WTC11 (cell line): ENCODE data around the gene COMMD10. TPM values are rescaled to one million over a fixed set of nuclear protein-coding genes. Genes with fewer than 3 reads are reported as not detected.

Experiments
- ATAC-seq: fragments of 200-7000 bp; cut with Tn5 transposase; 2 replicates; pipeline ENCODE4 v1.10.0; 2021; ENCODE audit warnings: mild to moderate bottlenecking, moderate library complexity
- CTCF ChIA-PET: fragments of 300-600 bp; sonication (Branson Sonifier 250); formaldehyde crosslinking; loops from one replicate; lab custom pipeline; 2021; ENCODE audit warnings: antibody characterized with exemption; lab: Charles Lee
- POLR2A ChIA-PET: fragments of 350-600 bp; sonication (Branson Sonifier 250); formaldehyde crosslinking; loops from one replicate; lab custom pipeline; 2021; ENCODE audit warnings: antibody characterized with exemption; lab: Charles Lee
- DNase-seq: peaks from one replicate; pipeline ENCODE4 v3.0.0; 2021; ENCODE audit warnings: low spot score
- H3K27ac Mint-ChIP-seq: 2 replicates; pipeline ENCODE4 v1.8.0; 2021; ENCODE audit warnings: mixed read lengths
- H3K27me3 Mint-ChIP-seq: 2 replicates; pipeline ENCODE4 v1.8.0; 2021; ENCODE audit warnings: low read depth, mild to moderate bottlenecking, moderate library complexity, mixed read lengths
- H3K36me3 Mint-ChIP-seq: 2 replicates; pipeline ENCODE4 v1.8.0; 2021; ENCODE audit warnings: mixed read lengths
- H3K4me1 Mint-ChIP-seq: 2 replicates; pipeline ENCODE4 v1.8.0; 2022; ENCODE audit warnings: mixed read lengths
- H3K4me3 Mint-ChIP-seq: 2 replicates; pipeline ENCODE4 v1.8.0; 2021; ENCODE audit warnings: mild to moderate bottlenecking, moderate library complexity, mixed read lengths
- H3K9me3 Mint-ChIP-seq: 2 replicates; pipeline ENCODE4 v1.8.0; 2021; ENCODE audit warnings: mixed read lengths
- CREM ChIP-seq: sonication (generic); formaldehyde crosslinking; IDR thresholded peaks from 2 replicates; pipeline ENCODE4 v1.8.1; 2022; ENCODE audit warnings: mild to moderate bottlenecking, missing genetic modification reagents, moderate library complexity
- HMGA2 ChIP-seq: fragments of 250-450 bp; sonication (Bioruptor Pico); IDR thresholded peaks from 2 replicates; pipeline ENCODE4 v1.4.0; 2021; ENCODE audit warnings: mild to moderate bottlenecking, moderate library complexity
- JAZF1 ChIP-seq: fragments of 250-450 bp; sonication (Bioruptor Pico); IDR thresholded peaks from 2 replicates; pipeline ENCODE4 v1.9.0; 2021; ENCODE audit warnings: moderate library complexity, mild to moderate bottlenecking, inconsistent platforms
- JUN ChIP-seq: sonication (generic); formaldehyde crosslinking; IDR thresholded peaks from 2 replicates; pipeline ENCODE4 v1.8.0; 2023; ENCODE audit warnings: mild to moderate bottlenecking, missing genetic modification reagents
- MYBL2 ChIP-seq: sonication (generic); formaldehyde crosslinking; IDR thresholded peaks from 2 replicates; pipeline ENCODE4 v1.8.1; 2023; ENCODE audit warnings: mild to moderate bottlenecking, moderate library complexity, missing genetic modification reagents
- NFE2L1 ChIP-seq: sonication (generic); formaldehyde crosslinking; IDR thresholded peaks from 2 replicates; pipeline ENCODE4 v1.8.1; 2023; ENCODE audit warnings: missing genetic modification reagents
- NR3C1 ChIP-seq: sonication (generic); formaldehyde crosslinking; conservative IDR thresholded peaks from 2 replicates; pipeline ENCODE4 v1.8.1; 2023; ENCODE audit warnings: low read depth, mild to moderate bottlenecking, missing genetic modification reagents
- OVOL2 ChIP-seq: fragments of 250-450 bp; sonication (Bioruptor Pico); IDR thresholded peaks from 2 replicates; pipeline ENCODE4 v1.9.0; 2021; ENCODE audit warnings: mild to moderate bottlenecking, borderline replicate concordance
- RELA ChIP-seq: sonication (generic); formaldehyde crosslinking; IDR thresholded peaks from 2 replicates; pipeline ENCODE4 v1.8.1; 2022; ENCODE audit warnings: missing genetic modification reagents, mild to moderate bottlenecking, borderline replicate concordance
- ZNF232 ChIP-seq: sonication (generic); formaldehyde crosslinking; IDR thresholded peaks from 2 replicates; pipeline ENCODE4 v1.8.0; 2022; ENCODE audit warnings: mild to moderate bottlenecking, missing genetic modification reagents
- ZNF423 ChIP-seq: fragments of 250-450 bp; sonication (Bioruptor Pico); IDR thresholded peaks from 2 replicates; pipeline ENCODE4 v2.1.2; 2022; ENCODE audit warnings: mild to moderate bottlenecking, moderate library complexity
- total RNA-seq: library from RNA; stranded (reverse); gene quantifications from 3 replicates; pipeline ENCODE4 v1.2.3, GENCODE V29; 2021
- TF ChIP-seq, protein P1 (sequence below): sonication (generic); formaldehyde crosslinking; IDR thresholded peaks from 2 replicates; pipeline ENCODE4 v1.8.1; 2023; ENCODE audit warnings: mild to moderate bottlenecking, missing genetic modification reagents
- TF ChIP-seq, protein P2 (sequence below): sonication (generic); formaldehyde crosslinking; IDR thresholded peaks from 2 replicates; pipeline ENCODE4 v1.8.1; 2023; ENCODE audit warnings: mild to moderate bottlenecking, missing genetic modification reagents, borderline replicate concordance
- TF ChIP-seq, protein P3 (sequence below): fragments of 250-450 bp; sonication (Bioruptor Pico); IDR thresholded peaks from 2 replicates; pipeline ENCODE4 v1.9.0; 2021; ENCODE audit warnings: mild to moderate bottlenecking, borderline replicate concordance
- TF ChIP-seq, protein P4 (sequence below): sonication (generic); formaldehyde crosslinking; IDR thresholded peaks from 2 replicates; pipeline ENCODE4 v1.8.0; 2022; ENCODE audit warnings: mild to moderate bottlenecking, missing genetic modification reagents
- TF ChIP-seq, protein P5 (sequence below): sonication (generic); formaldehyde crosslinking; IDR thresholded peaks from 2 replicates; pipeline ENCODE4 v1.8.0; 2022; ENCODE audit warnings: mild to moderate bottlenecking, missing genetic modification reagents
- TF ChIP-seq, protein P6 (sequence below): sonication (generic); formaldehyde crosslinking; IDR thresholded peaks from 2 replicates; pipeline ENCODE4 v1.8.0; 2023; ENCODE audit warnings: mild to moderate bottlenecking, missing genetic modification reagents
- TF ChIP-seq, protein P7 (sequence below): sonication (generic); formaldehyde crosslinking; IDR thresholded peaks from 2 replicates; pipeline ENCODE4 v1.8.0; 2023; ENCODE audit warnings: missing genetic modification reagents

Gene COMMD10
- total RNA-seq, 1 experiment from 2014 or later = 34.5 TPM

DNA sequence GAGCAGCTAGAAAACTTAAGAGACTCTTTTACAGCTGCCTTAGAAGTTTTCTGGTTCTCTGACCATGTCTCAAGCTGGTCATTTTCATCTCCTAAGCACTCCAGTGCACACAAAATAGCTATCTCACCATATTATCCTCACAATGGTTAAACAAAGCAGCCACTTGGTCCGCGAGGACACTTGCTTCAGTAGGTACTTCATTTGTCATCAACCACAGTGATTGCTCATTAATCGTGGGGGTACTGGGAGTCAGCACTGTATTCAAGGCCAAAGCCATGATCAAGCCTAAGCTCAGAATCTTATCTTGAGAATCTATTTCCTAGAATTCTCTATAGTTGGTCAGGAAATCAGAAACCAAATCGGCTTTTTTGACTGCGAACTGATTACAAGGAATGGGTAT lies 49.7 kb upstream of the COMMD10 start:
- Mint-ChIP-seq H3K9me3 (no peaks in the 10 kb centered on the region), H3K27ac (no peak overlapping the region), H3K4me3 (no peak overlapping the region), H3K4me1 (peaks cover 30% of the 10 kb centered on the region), H3K27me3 (no peaks in the 10 kb centered on the region), H3K36me3 (no peaks in the 10 kb centered on the region)
- DNase-seq (no peak), ATAC-seq (no peak)
- POLR2A ChIA-PET = no interaction called here
- TF ChIP-seq HMGA2 (CRISPR knock-in tag) (no peak), MYBL2 (no peak), NFE2L1 (CRISPR knock-in tag) (no peak), CREM (CRISPR knock-in tag) (no peak)
- TF ChIP-seq, protein P1, sequence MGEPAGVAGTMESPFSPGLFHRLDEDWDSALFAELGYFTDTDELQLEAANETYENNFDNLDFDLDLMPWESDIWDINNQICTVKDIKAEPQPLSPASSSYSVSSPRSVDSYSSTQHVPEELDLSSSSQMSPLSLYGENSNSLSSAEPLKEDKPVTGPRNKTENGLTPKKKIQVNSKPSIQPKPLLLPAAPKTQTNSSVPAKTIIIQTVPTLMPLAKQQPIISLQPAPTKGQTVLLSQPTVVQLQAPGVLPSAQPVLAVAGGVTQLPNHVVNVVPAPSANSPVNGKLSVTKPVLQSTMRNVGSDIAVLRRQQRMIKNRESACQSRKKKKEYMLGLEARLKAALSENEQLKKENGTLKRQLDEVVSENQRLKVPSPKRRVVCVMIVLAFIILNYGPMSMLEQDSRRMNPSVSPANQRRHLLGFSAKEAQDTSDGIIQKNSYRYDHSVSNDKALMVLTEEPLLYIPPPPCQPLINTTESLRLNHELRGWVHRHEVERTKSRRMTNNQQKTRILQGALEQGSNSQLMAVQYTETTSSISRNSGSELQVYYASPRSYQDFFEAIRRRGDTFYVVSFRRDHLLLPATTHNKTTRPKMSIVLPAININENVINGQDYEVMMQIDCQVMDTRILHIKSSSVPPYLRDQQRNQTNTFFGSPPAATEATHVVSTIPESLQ (CRISPR knock-in tag) = no peak
- TF ChIP-seq, protein P2, sequence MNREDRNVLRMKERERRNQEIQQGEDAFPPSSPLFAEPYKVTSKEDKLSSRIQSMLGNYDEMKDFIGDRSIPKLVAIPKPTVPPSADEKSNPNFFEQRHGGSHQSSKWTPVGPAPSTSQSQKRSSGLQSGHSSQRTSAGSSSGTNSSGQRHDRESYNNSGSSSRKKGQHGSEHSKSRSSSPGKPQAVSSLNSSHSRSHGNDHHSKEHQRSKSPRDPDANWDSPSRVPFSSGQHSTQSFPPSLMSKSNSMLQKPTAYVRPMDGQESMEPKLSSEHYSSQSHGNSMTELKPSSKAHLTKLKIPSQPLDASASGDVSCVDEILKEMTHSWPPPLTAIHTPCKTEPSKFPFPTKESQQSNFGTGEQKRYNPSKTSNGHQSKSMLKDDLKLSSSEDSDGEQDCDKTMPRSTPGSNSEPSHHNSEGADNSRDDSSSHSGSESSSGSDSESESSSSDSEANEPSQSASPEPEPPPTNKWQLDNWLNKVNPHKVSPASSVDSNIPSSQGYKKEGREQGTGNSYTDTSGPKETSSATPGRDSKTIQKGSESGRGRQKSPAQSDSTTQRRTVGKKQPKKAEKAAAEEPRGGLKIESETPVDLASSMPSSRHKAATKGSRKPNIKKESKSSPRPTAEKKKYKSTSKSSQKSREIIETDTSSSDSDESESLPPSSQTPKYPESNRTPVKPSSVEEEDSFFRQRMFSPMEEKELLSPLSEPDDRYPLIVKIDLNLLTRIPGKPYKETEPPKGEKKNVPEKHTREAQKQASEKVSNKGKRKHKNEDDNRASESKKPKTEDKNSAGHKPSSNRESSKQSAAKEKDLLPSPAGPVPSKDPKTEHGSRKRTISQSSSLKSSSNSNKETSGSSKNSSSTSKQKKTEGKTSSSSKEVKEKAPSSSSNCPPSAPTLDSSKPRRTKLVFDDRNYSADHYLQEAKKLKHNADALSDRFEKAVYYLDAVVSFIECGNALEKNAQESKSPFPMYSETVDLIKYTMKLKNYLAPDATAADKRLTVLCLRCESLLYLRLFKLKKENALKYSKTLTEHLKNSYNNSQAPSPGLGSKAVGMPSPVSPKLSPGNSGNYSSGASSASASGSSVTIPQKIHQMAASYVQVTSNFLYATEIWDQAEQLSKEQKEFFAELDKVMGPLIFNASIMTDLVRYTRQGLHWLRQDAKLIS (CRISPR knock-in tag) = no peak
- CTCF ChIA-PET = interaction anchor here (0.7 to 1.0 kb wide), 3 partner anchors 147 to 692 kb away, joined by 3 read pairs; no protein-coding TSS in a partner anchor

DNA sequence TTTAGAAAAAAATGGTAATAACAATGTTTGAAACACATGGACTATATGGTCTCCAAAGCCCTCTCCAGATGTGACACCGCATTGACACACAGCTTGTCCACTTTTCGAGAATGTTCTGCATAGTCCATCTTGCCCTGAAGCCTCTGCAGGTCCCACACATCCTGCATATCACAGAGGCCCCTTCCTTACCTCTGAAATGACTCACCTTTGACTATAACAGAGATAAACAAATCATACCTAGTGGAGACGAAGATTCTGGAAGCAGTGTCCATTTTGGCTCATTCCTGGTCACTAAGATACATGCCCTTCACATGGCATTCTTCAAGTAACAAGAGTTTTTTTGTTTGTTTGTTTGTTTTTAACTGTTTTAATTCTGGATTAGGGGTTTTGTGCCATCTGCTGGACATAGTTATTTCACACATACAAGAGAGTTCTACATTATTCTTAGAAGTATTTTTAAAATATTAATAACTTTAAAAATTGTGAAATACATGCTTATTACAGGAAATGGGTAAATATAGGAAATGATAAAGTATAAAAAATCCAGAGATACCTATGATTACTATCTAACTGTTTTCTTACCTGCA lies 47.5 kb upstream of the COMMD10 start:
- TF ChIP-seq JAZF1 (CRISPR knock-in tag) (no peak), NR3C1 (CRISPR knock-in tag) (no peak), NFE2L1 (CRISPR knock-in tag) (no peak), OVOL2 (no peak), RELA (CRISPR knock-in tag) (no peak), JUN (CRISPR knock-in tag) (no peak), ZNF423 (CRISPR knock-in tag) (no peak), ZNF232 (CRISPR knock-in tag) (no peak)
- TF ChIP-seq, protein P3, sequence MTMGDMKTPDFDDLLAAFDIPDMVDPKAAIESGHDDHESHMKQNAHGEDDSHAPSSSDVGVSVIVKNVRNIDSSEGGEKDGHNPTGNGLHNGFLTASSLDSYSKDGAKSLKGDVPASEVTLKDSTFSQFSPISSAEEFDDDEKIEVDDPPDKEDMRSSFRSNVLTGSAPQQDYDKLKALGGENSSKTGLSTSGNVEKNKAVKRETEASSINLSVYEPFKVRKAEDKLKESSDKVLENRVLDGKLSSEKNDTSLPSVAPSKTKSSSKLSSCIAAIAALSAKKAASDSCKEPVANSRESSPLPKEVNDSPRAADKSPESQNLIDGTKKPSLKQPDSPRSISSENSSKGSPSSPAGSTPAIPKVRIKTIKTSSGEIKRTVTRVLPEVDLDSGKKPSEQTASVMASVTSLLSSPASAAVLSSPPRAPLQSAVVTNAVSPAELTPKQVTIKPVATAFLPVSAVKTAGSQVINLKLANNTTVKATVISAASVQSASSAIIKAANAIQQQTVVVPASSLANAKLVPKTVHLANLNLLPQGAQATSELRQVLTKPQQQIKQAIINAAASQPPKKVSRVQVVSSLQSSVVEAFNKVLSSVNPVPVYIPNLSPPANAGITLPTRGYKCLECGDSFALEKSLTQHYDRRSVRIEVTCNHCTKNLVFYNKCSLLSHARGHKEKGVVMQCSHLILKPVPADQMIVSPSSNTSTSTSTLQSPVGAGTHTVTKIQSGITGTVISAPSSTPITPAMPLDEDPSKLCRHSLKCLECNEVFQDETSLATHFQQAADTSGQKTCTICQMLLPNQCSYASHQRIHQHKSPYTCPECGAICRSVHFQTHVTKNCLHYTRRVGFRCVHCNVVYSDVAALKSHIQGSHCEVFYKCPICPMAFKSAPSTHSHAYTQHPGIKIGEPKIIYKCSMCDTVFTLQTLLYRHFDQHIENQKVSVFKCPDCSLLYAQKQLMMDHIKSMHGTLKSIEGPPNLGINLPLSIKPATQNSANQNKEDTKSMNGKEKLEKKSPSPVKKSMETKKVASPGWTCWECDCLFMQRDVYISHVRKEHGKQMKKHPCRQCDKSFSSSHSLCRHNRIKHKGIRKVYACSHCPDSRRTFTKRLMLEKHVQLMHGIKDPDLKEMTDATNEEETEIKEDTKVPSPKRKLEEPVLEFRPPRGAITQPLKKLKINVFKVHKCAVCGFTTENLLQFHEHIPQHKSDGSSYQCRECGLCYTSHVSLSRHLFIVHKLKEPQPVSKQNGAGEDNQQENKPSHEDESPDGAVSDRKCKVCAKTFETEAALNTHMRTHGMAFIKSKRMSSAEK = no peak
- TF ChIP-seq, protein P4, sequence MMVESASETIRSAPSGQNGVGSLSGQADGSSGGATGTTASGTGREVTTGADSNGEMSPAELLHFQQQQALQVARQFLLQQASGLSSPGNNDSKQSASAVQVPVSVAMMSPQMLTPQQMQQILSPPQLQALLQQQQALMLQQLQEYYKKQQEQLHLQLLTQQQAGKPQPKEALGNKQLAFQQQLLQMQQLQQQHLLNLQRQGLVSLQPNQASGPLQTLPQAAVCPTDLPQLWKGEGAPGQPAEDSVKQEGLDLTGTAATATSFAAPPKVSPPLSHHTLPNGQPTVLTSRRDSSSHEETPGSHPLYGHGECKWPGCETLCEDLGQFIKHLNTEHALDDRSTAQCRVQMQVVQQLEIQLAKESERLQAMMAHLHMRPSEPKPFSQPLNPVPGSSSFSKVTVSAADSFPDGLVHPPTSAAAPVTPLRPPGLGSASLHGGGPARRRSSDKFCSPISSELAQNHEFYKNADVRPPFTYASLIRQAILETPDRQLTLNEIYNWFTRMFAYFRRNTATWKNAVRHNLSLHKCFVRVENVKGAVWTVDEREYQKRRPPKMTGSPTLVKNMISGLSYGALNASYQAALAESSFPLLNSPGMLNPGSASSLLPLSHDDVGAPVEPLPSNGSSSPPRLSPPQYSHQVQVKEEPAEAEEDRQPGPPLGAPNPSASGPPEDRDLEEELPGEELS (CRISPR knock-in tag) = no peak
- TF ChIP-seq, protein P5, sequence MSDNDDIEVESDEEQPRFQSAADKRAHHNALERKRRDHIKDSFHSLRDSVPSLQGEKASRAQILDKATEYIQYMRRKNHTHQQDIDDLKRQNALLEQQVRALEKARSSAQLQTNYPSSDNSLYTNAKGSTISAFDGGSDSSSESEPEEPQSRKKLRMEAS (CRISPR knock-in tag) = no peak
- TF ChIP-seq, protein P6, sequence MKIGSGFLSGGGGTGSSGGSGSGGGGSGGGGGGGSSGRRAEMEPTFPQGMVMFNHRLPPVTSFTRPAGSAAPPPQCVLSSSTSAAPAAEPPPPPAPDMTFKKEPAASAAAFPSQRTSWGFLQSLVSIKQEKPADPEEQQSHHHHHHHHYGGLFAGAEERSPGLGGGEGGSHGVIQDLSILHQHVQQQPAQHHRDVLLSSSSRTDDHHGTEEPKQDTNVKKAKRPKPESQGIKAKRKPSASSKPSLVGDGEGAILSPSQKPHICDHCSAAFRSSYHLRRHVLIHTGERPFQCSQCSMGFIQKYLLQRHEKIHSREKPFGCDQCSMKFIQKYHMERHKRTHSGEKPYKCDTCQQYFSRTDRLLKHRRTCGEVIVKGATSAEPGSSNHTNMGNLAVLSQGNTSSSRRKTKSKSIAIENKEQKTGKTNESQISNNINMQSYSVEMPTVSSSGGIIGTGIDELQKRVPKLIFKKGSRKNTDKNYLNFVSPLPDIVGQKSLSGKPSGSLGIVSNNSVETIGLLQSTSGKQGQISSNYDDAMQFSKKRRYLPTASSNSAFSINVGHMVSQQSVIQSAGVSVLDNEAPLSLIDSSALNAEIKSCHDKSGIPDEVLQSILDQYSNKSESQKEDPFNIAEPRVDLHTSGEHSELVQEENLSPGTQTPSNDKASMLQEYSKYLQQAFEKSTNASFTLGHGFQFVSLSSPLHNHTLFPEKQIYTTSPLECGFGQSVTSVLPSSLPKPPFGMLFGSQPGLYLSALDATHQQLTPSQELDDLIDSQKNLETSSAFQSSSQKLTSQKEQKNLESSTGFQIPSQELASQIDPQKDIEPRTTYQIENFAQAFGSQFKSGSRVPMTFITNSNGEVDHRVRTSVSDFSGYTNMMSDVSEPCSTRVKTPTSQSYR (CRISPR knock-in tag) = no peak
- TF ChIP-seq, protein P7, sequence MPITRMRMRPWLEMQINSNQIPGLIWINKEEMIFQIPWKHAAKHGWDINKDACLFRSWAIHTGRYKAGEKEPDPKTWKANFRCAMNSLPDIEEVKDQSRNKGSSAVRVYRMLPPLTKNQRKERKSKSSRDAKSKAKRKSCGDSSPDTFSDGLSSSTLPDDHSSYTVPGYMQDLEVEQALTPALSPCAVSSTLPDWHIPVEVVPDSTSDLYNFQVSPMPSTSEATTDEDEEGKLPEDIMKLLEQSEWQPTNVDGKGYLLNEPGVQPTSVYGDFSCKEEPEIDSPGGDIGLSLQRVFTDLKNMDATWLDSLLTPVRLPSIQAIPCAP = no peak
- POLR2A ChIA-PET = no interaction called here
- no peaks in the 10 kb centered on the region for H3K27me3 Mint-ChIP-seq
- no peaks in the 10 kb centered on the region for H3K36me3 Mint-ChIP-seq
- no peak overlapping the region for H3K27ac Mint-ChIP-seq
- H3K4me1 Mint-ChIP-seq = peaks cover 30% of the 10 kb centered on the region
- no peaks in the 10 kb centered on the region for H3K9me3 Mint-ChIP-seq
- DNase-seq (no peak), ATAC-seq (no peak)
- CTCF ChIA-PET = interaction anchor here (1.0 to 1.6 kb wide), 3 partner anchors 31 to 149 kb away, joined by 3 to 5 read pairs (median 3); no protein-coding TSS in a partner anchor
- H3K4me3 Mint-ChIP-seq = no peak overlapping the region
